GM19397 (cell line): ENCODE results near the gene TNFAIP1.
"Not testable (repeated sequence)": the region's sequence is repeated elsewhere in the genome, so short reads cannot be mapped to it uniquely, and the experiment has no call there.

Source experiments
- ATAC-seq: cut with Tn5 transposase; IDR thresholded peaks from one replicate; pipeline ENCODE4 v1.9.1; 2021; ENCODE audit warnings: mild to moderate bottlenecking, moderate library complexity; ENCODE audit not compliant: unreplicated experiment

The TNFAIP1 gene, protein sequence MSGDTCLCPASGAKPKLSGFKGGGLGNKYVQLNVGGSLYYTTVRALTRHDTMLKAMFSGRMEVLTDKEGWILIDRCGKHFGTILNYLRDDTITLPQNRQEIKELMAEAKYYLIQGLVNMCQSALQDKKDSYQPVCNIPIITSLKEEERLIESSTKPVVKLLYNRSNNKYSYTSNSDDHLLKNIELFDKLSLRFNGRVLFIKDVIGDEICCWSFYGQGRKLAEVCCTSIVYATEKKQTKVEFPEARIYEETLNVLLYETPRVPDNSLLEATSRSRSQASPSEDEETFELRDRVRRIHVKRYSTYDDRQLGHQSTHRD

DNA sequence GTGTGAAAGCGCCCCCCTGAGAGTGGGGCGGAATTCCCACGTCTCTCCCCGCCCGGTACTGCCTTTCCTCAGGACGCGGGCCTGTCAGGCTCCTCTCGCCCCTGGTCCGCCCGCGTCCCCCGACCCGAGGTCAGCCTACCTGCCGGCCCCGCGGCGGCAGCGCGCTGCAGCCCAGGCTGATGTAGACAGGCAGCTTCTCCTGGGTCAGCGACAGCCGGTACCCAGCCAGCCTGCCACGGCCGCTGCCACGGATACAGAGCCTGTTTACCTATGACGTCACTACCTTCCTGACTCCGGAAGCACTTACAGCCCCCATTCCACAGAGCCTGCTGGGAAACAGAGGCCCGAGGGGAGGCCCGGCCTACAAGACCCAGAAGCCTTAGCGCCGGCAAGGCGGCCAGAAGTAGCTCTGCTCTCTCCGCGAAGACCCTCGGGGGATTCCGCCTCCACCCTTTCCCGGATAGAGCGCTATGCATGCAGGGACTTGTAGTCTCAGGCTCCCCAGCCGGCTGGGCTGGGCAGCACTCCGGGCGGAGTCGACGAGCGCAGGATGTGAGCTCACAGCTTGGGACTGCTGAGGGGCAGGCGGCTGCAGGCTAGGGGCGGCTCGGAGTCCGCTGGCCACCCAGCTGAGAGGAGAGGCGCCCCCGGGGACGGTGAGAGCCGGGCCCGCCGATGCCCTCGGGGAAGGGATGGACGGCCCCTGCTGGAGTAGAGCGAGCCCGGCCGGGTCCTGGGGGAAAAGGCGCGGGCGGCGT lies at the start of gene TNFAIP1, which contains the start of gene IFT20:
Gene TNFAIP1 (plus strand): TSS at position 561 of the 758 bp plus-strand sequence. CDS start 3,761 bp downstream, outside the sequence.
Gene IFT20 (minus strand): TSS at position 272 of the 758 bp plus-strand sequence. CDS start 3,487 bp downstream, outside the sequence.
- peak; percentile 96 for ATAC-seq

DNA sequence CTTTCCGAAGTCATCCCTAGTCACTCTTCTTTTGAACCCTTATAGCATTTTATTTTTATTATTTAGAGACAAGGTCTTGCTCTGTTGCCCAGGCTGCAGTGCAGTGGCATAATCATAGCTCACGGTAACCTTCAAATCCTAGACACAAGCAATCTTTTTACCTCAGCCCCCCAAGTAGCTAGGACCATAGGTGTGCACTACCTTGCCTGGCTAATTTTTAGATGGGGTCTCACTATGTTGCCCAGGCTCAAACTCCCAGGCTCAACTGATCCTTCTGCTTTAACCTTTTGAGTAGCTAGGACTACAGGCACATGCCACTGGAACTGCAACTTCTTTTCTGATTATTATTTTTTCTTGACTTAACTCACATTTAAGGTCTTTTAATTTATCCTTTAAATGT lies 49.6 kb upstream of the TNFAIP1 start:
- no peak for ATAC-seq

DNA sequence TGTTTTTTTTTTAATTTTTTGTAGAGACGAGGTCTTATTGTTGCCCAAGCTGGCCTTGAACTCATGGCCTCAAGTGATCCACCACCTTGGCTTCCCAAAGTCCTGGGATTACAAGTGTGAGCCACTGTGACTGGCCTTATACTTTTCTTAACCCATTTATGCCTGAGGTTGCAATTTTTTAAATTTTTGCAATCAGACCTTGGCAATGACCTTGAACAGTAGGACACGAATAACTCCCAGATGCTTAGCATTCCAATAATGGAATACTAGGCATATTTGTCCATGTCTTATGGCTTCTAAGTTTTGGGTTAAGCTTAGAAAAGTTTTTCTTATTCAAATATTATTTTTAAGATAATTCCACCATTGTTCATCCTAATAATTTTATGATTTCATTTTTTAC lies 44.9 kb upstream of the TNFAIP1 start:
- no peak for ATAC-seq

DNA sequence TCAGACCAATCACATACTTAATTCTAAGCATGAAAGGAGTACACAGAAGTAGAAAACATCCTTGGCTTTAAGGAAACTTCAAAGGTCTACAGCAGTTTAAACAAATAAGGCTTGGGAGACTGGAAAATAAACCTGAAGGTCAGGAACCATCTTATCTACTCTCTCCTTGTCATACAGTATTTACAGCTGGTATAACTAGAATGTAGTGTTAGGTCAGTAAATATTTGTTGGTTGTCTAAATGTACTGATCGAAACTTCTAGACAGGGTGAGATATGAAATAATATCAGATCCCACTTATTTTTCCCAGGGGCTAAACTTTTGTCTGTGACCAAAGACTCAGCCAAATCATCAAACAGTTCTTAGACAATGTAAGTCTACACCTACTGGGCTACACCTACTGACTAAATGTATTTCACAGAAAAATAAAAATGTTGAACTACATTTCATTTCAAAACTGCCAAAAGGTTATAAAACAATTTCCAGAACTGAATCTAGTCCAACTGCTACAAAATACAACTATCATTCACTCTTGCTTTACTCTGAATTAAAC lies 43.7 kb upstream of the TNFAIP1 start:
- ATAC-seq: no peak

DNA sequence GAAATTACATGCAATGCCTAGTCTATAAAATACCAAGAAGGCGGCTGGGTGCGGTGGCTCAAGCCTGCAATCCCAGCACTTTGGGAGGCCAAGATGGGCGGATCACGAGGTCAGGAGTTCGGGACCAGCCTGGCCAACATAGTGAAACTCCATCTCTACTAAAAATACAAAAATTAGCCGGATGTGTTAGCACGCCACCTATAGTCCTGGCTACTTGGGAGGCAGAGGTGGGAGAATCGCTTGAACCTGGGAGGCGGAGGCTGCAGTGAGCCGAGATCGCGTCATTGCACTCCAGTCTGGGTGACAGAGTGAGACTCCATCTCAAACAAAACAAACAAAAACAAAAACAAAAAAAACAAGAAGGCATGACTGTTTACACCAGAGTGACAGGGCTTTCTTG lies 42.7 kb upstream of the TNFAIP1 start:
- ATAC-seq: not testable (repeated sequence)

DNA sequence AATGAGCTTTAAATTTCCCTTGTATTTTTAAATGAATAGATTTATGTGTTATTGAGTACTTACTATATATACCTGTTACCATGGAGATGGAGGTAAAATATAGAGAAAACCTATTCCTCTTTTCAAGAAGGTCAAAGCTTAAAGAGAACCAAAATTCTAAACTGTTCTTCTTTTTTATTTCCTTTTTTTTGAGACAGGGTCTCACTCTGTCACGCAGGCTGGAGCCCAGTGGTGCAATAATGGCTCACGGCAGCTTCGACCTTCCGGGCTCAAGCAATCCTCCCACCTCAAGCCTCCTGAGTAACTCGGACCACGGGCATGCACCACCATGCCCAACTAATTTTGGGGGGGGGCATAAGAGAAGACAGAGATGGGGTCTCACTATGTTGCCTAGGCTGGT lies 41.6 kb upstream of the TNFAIP1 start:
- no peak for ATAC-seq

DNA sequence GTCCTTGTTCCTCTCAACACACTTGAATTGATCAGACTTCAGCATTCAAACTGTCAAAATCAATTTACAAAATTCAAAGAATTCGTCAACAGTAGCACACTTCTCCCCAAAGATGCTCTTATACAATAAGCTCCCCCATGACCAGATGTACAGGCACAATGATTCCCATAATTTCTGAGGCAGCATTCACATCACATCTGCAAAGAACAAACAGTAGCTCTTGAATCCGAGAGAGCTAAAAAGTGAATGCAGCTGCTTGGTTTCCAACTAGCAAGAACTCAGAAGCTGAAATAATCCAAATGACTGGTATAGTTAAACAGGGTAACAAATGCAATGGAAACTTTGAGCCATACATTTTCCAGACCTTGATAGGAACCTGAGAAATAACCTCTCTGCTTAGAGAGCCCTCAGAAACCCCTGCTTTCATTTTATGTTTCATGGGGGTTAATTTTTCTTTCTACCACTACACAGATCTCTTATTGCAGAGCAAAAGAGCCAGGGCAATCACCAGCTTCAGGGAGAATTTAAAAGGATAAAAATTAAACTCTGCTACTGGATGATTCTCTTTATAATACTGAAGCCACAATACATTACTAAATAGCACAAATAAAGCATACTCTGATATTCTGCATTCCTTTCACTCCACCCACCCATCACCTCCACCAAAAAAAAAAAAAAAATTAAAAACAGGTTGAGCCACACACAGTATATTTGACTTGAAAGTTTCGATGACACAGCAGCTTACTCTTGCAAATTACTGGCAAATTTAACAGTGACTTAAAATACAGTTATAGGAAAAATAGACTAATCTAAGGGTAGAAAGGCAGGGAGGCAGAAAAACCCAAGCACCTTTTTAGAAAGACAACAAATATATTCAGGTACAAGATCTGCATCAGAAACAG lies 39.6 kb upstream of the TNFAIP1 start:
- ATAC-seq: no peak

DNA sequence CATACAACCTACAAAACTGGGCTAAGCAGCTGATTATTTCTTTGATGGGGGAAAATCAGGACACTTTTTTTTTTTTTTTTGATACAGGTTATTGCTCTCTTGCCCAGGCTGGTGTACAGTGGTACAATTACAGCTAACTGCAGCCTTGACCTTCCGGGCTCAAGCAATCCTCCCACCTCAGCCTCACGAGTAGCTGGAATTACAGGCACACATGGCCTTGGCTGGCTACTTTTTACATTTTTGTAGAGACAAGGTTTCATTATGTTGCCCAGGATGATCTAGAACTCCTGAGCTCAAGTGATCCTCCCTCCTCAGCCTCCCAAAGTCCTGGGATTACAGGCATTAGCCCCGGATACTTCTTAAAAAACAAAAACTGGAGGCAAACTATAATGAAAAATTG lies 37.1 kb upstream of the TNFAIP1 start:
- ATAC-seq: no peak

DNA sequence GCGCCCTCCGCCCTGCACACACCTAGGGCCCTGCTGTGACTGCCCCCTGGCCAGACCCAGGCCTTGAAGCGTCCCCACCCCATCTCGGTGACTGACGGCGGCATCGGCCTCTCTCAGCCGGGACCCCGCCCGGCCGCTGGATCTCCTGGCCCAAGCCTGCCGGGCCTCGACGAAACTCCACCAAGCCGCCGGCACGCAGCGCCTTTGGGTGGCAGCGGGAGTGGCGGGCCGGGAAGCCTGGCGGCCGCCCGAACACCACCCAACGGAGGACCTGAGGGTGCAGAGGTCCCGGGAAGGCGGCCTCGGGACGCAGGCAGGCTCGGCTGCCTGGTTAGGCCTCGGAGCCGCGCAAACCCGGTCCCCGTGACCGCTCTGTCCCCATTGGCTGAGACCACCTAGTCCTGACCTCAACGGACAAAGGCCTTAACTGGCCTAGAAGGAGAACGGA lies 28.6 kb upstream of the TNFAIP1 start:
- no peak for ATAC-seq

DNA sequence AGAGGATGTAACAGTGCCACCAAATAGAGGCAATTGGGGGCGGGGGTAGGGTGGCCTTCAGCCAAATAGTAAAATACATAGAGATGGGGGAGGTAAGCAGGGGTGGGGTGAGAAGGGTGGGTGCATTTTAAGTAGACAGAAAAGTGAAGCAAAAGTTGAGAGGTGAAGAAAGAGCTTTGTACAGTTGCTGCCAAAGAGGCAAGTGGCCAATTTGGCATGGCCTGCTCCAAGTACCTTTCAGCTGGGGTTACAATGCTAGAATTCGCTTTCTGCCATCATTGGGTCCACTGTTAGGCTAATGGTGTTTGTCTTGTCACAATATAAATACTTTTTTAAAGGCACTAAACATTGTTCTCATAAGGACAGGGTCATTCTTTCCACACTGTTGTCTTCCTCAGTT lies 21.7 kb upstream of the TNFAIP1 start:
- no peak for ATAC-seq

DNA sequence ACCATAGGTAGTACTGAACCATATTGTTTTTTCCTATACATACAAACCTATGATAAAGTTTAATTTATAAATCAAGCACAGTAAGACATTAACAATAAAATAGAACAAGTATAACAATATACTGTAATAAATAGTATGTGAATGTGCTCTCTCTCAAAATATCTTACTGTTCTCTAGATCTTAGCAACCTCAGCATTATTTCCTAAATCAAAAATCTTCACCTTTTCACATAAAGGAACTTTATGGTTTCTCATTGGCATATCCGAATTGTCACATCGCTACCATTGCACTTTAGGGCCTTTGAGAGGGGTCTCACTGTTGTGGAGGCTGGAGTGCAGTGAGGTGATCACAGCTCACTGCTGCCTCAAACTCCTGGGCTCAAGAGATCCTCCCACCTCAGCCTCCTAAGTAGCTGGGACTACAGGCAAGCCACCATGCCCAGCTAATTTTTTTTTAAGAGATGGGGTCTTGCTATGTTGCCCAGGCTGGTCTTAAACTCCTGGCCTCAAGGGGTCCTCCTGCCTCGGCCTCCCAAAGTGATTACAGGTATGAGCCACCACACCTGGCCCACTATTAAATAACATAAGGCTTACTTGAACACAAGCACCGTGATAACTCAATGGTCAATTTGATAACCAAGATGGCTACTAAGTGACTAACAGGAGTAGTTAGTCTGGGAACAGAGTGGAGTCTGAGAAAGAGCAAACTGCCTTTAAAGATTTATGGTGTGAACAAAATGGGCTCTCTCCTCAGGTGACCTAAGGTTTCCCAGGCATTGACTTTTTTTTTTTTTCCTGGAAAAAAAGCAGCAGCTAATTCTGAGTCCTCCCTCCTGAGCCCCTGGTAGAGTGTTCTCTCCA lies 19.5 kb upstream of the TNFAIP1 start:
- ATAC-seq: no peak

DNA sequence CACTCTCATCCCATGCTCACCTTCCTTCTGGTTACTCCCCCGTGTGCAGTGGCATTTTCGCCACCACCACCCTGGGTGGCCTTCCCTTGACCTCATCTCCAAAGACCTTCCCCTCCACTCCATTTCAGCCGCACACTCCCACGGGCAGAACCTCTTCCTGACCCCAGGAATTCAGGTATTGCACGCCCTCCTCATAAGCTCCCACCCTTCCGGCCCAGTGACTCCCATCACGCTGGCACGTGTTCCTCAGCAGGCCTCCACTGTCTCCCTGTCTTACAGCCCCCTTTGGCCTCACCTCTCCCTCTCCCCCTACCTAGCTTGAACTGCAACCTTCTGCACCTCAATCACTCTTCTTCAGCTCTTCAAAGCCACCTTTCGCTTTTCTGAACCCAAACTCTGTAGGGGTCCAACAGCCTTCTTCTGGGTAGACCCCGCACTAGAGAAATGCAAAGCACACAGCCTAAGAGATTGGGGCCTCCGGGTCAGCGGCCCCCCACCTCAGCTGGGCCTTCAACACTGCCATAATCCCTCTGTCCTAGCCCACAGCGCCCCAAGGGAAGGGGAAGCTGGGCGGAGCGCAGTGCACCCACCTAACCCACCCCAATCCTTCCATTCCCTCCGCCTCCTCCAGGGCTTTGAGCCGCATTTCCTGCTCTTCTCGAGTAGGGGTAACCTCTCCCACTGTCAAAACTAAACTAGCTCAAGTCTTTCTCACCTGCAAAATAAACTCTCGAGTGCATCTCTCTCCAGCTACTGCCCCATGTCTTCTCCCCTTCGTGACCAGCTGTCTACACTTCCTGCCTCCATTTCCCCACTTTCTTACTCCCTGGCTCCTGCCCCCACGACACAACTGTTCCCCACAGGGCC lies 18.2 kb upstream of the TNFAIP1 start:
- ATAC-seq: no peak

DNA sequence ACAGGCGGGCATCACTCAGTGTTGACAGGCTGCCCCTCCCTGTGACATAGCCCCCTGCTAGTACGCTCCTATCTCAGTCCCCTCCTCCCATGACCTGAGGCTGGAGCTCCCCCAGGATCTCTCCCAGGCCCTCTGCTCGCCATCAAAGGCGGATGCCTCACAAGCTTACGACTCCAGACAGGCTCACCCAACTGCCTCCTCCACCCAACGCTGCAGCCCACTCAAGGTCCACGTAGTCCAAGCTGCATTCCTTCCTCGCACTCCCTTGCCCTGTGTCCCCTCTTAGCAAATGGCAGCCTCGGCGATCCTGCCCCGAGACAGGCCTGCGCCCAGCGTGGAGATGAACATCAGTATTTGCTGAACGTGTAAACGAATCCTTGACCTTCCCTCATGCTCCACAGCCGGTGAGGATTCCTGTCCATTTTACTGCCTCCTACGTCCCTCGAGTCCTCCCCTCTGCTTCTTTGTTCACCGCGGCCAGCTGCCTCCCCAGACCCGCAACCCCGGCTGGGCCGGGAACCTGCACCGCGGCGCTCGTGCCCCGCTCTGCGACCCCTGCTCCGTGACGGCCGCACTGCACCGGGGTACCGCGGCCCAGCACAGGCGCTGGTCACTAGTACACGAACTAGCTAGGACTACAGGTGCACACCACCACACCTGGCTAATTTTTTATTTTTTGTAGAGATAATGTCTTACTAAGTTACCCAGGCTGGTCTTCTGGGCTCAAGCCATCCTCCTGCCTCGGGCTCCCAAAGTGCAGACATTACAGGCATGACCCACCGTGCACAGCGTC lies 17.4 kb upstream of the TNFAIP1 start:
- ATAC-seq: peak; percentile 16

DNA sequence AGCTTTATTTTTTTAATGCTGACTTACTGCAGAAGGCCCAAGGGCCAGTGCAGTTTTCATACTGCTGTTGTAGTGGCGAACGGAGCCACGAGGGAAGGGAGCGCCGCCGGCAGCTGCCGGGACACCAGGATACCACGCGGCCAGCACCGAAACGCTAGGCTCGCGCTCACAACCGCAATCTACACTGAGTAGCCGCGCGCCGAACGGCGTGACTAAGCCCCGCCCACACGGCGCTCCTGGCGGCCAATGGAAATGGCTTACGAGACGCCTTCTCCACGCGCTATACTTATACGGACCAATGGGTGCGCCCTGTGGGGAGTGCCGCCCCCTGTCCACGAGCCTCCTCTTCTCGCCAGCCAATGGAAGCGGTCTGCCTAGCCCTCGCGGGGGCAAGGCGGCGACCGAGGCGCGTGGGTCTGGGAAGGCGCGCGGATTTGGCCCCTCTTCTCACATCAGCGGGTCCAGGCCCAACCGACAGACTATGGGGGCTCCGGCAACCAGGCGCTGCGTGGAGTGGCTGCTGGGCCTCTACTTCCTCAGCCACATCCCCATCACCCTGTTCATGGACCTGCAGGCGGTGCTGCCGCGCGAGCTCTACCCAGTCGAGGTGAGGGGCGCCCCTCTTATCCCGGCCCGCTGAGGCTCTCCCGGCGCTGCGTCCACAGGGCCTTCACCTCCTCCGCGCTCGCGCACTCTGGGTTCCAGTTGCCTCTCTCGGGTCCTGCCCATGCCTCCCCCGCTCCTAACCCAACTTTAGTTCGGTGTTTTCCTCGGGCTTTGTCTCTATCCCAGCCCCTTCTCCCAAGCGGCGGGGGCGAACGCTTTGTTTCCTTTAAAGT lies 16.6 kb upstream of the TNFAIP1 start, which contains the start of gene TMEM97:
Gene TMEM97 (plus strand): TSS at position 442 of the 839 bp plus-strand sequence. CDS start 40 bp downstream, at position 482.
- peak; percentile 93 for ATAC-seq

DNA sequence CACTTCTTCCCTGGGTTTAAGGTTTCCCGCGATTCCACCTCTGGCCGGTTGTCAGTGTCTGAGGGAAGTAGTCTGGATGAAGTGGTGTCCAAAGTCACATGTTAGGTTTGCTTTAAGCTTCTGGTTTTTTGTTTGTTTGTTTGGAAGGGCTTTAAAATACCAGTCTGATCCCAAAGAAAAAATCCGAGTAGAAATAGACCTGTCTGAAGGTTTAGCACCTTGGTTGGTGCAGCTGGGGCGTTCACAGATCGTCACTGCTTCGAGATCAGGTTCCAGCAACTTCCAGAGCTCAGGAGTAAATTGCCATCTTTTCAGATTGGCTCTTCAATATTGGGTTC lies 16.0 kb upstream of the TNFAIP1 start:
- ATAC-seq: no peak

DNA sequence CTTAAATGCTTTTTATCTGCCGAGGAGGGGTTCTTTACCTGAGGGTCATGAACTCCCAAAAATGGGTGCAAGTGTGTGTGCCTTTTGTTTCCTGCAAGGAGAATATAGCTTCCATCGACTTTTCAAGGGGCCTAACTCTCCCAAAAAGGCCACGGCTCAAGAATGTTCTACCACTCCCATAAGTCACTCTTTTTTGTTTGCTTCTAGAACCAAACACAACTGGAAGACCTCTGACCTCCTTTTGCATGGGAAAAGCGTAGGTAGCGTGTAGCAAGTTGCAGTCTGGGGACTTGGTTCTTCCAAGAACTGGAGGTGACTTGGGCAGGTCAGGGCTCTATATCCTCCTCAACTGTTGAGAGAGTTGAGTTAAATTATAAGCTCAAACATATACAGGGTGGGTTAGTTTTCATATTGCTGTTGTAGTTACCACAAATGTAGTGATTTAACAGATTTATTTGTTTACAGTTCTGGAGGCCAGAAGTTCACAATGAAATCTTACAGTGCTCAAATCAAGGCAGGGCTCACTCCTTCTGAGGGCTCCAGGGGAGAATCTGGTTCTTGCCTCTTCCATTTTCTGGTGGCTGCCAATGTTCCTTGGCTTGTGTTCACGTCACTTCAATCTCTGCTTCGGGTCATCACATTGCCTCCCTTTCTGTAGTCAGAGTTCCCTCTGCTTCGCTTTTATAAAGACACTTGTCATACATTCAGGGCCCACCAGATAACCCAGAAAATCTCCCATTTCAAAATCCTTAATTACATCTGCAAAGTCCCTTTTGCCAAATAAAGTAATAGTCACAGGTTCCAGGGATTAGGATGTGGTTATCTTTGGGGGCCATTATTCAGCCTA lies 15.1 kb upstream of the TNFAIP1 start:
- no peak for ATAC-seq
